Erythroblast (primary cell): ENCODE data around the gene DNER.
"Not testable (repeated sequence)": the region's sequence is repeated elsewhere in the genome, so short reads cannot be mapped to it uniquely, and the experiment has no call there.

Experiments
- GATA1 ChIP-seq: IDR thresholded peaks from 2 replicates; pipeline ENCODE4 v1.6.1; 2011; ENCODE audit warnings: low read depth, mild to moderate bottlenecking, control low read depth, low read length, moderate library complexity
- POLR2A ChIP-seq: IDR thresholded peaks from 2 replicates; pipeline ENCODE4 v1.6.1; 2011; ENCODE audit warnings: mild to moderate bottlenecking, low read length

GRCh38 chr2:229614021-229614420 is 100.3 kb downstream of the DNER start:
- TF ChIP-seq POLR2A, GATA1: not testable (repeated sequence)
